Measurements from ENCODE around the gene THY1.
"Not testable (repeated sequence)": the region's sequence is repeated elsewhere in the genome, so short reads cannot be mapped to it uniquely, and the experiment has no call there.

THY1 gene

DNA sequence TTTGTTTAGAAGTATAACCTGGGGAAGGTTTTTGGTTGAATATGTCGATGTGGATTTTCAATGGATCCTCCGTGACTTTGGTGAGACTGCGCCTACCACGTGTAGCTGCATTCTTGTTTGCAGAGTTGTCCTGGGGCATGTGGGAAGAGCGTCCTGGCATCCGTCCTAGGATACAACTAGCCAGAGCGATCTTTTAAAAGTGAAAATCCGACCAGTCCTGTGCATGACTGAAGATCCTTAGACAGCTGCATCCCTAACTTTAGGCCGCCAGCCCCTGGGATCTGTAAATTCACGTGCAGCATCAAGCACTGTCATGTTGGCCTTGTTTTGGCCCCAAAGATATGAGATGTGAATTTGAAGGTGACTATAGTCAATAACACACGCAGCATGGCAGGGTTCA is 22.4 kb upstream of the THY1 start:
- DNase-seq, result no peak

DNA sequence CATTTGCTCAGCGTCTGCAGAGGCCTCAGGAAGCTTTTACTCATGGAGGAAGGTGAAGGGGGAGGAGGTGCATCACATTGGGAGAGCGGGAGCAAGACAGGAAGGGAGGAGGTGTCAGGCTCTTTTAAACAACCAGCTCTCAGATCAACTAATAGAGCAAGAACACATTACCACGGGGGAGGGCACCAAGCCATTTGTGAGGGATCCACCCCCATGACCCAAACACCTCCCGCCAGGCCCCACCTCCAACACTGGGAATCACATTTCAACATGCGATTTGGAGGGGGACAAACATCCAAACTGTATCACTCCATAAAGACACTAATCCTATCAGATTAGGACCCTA is 18.9 kb upstream of the THY1 start:
- DNase-seq, result no peak

- no peak for DNase-seq
Measured at GRCh38 chr11:119438599-119438998, 15.6 kb upstream of the THY1 start.

GRCh38 chr11:119437521-119437920 is 14.5 kb upstream of the THY1 start:
- not testable (repeated sequence) for DNase-seq

- no peak for DNase-seq
Measured at GRCh38 chr11:119436711-119437110, 13.7 kb upstream of the THY1 start.

DNA sequence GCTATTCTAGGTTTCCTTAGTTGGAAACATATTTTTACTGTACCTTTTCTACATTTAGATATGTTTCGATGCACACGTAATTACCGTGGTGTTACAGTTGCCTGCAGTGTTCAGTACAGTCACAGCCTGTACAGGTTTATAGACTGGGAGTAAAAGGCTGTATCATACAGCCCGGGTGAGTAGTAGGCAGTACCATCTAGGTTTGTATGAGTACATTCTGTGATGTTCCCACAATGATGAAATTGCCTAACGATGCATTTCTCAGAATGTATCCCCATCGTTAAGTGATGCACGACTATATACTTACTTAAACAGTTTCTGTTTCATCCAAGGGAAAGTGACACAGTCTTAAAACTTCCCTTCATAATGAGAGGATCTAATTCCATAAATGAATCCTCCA is 13.1 kb upstream of the THY1 start:
- DNase-seq, result no peak

DNA sequence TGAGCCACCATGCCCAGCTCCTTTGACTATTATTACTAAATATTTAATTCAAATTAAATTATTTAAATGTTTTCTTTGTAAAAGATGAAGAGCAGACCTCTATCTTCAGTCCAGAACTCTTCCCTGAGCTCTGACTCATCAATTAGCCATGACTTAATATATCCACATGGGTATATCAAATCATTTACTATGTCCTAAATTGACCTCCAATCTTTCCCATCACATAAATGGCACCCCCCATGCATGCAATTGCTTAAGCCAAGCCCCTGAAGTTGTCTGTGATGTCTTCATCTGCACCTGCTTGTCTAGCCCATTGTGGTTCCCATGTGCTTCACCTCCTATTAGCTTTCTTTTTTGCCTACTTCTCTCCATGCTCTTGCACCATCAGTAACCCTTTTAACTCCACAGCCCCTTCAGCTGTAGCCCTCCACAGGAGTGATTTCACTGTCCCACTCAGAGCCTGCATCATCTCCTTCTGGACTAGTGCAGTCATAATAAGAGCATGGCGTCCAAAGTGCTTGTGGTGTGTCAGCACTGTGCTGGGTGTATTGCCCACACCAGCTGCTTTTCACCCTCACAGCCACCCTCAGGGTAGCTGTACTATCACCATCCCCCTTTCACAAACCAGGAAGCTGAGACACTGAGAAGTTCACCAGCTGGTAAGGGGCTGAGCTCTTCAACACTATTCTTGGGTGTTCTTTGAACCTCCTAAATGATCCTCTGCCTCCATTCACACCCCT is 11.8 kb upstream of the THY1 start:
- no peak for DNase-seq

DNA sequence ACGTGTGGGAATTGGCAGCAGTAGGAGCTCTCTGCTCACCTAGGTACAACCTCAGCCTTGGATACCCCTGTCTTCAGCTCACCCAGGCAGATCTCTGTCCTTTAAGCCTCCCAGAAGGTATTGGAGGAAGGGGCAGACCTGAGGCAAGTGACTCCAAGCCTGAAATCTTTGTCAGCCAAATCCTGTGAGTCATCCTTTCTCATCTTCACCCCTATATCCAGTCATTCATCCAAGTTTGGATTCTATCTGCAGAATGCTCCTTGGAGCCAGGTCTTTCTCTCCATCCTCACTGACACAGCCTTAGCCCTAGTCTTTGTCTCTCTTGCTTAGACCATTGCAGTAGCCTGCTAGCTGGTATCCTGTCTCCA is 10.4 kb upstream of the THY1 start:
- DNase-seq, result no peak

DNA sequence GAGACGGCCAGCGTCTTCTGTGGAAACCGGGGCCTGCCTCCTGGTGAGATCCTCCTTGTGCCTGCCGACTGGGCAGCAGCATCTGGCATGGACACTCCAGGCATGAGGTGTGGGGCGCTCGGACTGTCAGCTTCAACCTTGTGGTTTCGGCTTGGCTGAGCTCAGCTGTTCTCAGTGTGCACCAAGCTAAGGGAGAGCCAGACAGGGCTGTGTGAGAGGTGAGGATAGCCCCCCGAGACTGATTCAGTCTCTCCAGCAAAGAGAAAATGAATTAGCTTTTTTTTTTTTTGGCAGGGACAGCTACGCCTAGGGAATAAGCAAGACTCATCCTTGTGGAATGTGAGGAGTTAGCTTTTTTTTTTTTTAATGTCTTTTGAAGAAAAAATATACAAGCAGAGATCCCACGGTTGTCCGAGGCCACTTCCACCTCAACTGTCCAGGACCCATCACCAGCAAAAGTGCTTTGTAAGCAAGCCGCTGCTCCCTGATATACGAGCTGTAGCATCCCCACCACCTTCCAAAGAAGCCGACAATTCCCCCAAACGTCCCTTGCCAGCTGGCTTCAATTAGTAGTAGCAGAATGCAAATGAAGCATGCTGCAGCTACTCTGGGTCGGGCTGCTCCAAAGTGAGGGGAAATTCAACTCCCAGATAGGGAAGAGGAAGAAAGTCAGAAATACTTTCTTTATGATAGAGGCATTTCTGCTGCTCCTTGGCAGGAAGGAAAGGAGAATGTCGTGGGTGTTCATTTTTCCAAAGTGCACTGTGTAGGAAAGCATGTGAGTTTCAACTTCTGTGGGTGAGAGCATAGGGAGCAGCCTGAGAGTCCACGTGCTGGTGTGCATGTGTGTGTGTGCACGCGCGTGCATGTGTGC is 9.7 kb upstream of the THY1 start:
- no peak for DNase-seq

DNA sequence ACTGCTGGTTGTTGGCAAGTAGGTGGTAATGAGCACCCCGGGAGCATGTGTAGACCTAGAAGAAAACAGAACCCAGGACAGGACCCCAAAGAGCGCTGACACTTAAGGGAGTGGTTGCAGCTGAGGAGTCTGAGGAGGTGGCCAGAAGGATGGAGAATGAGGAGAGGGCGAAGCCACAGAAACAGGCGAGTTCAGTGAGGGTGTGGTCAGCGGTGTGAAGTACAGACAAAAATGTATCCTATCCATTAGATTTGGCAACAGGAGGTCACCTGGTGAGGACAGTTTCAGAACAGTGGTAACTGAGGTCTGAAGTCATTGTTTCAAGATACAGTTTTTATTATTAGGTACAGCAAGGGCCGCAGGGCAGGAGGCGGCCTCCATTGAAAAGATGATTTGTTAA is 8.6 kb upstream of the THY1 start:
- DNase-seq, result no peak

DNA sequence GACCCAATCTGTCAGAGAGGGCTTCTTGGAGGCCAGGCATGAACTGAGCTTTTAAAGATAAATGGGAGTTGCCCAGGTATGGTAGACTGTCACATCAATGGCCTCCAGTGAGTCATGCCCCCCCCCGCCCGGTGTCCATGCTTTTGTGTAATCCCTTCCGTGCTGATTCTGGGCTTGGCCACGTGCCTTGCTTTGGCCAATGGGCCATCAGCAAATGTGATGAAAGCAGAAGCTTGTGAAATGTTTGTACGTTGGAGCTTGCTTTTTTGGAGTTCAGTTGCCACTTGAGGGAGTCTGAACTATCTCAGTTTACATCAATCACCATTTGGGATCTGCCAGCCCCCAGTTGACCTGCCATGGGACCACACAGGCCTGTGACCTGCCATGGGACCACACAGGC is 4.3 kb upstream of the THY1 start:
- DNase-seq, result no peak

DNA sequence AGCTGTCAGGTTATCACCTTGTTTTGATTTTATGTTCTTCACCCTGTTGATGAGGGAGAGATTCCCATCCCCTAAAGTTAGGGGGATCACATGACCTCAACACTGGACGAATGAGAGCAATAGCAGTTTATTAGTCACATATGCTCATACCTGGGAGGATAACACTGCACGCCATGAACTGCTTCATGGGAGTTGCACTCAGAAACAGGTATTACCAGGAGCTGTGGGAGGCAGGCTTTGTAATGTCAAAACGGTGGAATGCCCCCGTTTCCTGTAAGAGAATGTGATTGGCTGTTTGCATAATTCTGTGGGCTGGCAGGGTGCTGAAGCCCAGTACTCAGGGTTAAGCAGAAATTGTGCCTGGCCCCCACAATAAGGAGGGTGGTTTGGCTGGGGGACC is 3.2 kb upstream of the THY1 start:
- DNase-seq, result no peak

GRCh38 chr11:119424775-119425174 is 1.8 kb upstream of the THY1 start:
- no peak for DNase-seq

DNA sequence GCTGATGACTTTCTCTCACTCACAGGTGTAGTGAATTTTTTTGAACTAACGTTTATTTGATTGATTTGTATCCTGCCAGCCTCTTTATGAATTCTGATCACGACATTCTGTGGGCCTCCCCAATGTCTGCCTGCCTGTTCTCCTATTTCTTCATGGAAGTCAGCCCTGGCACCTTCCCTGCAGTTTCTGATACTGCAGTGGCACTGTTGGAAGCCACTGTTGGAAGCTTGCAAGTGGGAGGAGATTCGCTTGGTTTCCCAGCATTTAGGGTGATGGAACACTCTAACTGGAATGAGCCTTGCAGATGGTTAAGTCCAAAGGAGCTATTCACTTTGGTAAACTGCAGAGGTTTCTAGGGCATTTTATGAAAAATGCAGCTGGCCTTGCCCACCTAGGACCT is 1.3 kb upstream of the THY1 start:
- no peak for DNase-seq

- no peak for DNase-seq
Measured at GRCh38 chr11:119423509-119424254, 710 bp upstream of the THY1 start.

DNA sequence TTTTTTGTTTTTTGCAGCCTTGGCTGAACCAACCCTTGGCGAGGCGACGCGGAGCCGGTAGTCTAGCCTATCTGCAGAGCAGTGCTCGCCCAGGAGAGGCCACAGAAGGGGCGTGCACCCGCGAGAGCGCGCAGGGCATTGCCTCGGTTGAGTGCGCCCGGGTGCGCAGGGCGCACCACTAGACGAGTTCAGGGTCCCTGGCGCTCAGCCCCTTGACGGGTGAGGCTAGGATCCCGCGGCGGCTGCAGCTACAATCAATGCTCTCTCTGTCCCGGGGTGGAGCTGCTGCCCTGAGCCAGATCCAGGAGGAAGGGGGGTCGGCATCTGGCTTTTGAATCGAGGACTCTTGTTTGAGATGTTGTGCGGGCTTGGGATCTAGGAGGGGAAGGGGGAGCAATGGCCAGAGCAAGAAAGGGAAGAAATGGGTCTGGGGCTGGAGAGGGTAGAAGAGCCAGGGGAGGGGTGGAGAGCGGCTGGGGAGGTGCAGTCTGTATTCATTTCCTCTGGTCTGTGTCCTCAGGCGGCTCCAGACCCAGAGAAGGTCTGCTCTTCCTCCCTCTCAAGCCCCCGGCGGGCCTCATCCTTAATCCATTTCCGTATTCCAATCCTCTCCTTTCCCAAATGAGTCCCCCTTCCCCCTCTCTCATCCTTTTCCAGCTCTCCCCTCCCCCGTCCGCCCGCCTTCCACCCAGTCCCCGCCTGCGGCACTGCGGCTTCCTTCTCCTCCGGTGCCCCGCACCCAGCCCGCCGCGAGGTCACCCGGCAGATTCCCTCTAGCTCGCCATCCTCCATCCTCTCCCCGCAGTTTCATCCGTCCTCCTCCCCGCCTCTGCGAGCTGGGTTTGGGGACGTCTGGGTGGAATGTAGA is 797 bp downstream of the THY1 start:
- DNase-seq, result no peak

DNA sequence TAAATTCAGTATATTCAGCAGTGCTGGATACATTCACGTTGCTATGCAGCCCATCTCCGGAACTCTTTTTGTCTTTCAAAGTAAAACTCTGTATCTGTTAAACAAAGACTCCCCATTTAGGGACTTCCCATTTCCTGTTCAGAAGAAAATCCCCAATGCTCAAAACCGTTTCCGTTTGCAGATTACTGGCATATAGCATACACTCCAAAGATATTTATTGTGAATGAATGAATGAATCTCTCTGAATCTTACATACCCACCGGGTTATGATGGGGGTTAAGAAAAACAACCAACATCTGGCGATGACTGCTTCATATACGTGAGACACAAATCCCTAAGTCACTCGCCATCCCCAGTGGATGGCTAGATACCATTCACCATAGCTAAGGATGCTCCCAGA is 1.6 kb downstream of the THY1 start:
- no peak for DNase-seq

DNA sequence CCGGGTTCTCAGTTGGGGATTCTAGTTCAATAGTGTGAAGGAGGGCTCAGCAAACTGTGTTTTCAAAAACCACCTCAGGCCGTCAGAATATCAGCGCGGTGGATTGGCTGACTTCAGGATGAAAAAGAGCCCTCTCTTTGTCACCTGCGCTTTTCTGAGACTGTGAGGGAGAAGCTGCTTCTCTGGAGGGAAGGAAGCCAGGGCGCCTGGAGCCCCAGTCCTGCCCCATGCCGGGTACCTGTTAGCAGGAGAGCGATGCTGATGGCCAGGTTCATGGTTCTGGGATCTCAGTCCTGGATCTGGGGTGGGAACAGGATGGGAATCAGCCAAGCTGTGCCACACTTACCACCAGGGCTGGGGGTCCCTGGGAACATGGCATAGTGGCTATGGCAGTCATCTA is 2.3 kb downstream of the THY1 start:
- DNase-seq, result no peak

DNA sequence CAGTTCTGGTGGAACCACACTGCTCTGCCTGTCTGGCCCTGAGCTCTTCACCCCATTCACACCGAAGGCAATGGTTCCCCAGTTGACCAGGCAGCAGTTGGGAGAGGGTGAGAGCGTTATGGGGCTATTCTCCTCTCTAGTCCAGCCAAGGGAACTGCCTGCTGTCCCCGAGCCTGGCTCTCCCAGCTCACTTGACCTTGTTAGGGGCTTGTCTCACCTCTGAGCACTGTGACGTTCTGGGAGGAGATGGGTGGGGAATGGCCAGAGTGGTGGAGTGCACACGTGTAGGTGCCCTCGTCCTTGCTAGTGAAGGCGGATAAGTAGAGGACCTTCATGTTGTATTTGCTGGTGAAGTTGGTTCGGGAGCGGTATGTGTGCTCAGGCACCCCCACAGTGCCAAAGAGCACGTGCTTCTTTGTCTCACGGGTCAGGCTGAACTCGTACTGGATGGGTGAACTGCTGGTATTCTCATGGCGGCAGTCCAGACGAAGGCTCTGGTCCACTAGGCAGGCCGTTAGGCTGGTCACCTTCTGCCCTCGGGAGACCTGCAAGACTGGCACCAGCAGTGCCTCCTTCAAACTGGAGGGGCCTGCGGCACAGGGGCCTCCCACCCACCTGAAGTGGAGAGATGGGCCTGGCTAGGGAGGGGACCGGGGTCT is 3.0 kb downstream of the THY1 start:
- DNase-seq, result no peak

DNA sequence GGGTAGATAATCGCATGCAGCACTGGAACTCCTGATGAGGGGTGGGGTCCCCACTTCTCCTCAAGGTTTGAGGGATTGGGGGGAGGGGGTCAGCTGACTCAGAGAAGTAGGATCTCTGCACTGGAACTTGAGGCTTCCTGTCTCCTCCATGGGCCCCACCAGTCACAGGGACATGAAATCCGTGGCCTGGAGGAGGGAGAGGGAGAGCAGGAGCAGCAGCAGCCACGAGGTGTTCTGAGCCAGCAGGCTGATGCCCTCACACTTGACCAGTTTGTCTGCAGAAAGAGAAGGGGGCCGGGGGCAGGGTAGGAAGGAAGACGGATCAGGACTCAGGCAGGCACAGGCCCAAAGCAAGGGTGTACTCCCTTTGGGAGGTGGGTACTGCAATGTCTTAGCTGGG is 3.7 kb downstream of the THY1 start:
- no peak for DNase-seq

- DNase-seq, result no peak
Measured at GRCh38 chr11:119418759-119419158, 4.2 kb downstream of the THY1 start.
